COLO829 (cell line): ENCODE data around the gene TMEM107.

ENCODE experiments used
- DNase-seq: peaks from one replicate; pipeline ENCODE4 v3.0.0; 2012; ENCODE audit warnings: low spot score

The TMEM107 gene

DNA sequence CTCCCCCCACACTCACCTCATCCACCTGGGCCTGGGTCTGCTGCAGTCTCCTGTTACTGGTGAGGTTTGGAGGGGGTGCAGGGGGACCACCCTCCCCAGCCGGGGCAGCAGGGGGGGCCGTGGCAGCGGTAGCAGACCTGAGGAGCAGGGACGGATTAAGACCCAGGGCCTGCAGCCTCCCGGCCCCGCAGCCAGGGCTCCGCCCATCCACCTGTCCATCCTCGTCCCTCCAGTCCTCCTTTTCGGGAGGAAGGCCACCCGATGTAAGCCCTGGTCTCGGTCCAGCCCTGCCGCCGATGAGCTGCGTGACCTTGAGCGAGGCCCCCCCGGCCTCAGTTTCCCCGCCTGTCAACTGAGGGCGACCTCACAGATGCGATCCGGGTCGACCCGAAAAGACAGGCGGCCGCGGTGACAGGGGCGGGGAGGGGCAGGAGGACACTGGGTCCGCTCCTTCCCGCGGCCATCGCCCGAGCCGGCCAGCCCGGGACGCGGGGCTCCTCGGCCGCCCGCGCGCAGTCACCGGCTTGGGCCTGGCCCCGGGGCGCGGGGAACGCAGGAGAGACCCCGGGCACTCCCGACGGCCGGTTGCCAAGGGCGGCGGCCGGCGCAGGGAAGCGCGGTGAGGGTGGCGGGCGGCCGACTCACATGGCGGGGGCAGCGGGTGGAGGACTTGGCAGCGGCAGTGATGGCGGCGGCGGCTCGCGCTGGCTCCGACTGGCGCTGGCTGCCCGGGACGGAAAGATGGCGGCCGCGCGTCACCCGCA, 13.8 kb downstream of the TMEM107 start, which contains the start of gene VAMP2:
TSS of gene VAMP2 (minus strand) at position 716 of the 764 bp plus-strand sequence. CDS start at position 647, 69 bp downstream.
- DNase-seq = no peak

- no peak for DNase-seq
Observed at GRCh38 chr17:8161289-8162232, 14.6 kb downstream of the TMEM107 start.

- DNase-seq = no peak
Observed at GRCh38 chr17:8160741-8161221, 15.4 kb downstream of the TMEM107 start.

GRCh38 chr17:8160224-8160577, 16.0 kb downstream of the TMEM107 start:
- no peak for DNase-seq

- DNase-seq = no peak
Observed at GRCh38 chr17:8159459-8160223, 16.5 kb downstream of the TMEM107 start.

- DNase-seq = no peak
Observed at GRCh38 chr17:8159032-8159400, 17.2 kb downstream of the TMEM107 start.

DNA sequence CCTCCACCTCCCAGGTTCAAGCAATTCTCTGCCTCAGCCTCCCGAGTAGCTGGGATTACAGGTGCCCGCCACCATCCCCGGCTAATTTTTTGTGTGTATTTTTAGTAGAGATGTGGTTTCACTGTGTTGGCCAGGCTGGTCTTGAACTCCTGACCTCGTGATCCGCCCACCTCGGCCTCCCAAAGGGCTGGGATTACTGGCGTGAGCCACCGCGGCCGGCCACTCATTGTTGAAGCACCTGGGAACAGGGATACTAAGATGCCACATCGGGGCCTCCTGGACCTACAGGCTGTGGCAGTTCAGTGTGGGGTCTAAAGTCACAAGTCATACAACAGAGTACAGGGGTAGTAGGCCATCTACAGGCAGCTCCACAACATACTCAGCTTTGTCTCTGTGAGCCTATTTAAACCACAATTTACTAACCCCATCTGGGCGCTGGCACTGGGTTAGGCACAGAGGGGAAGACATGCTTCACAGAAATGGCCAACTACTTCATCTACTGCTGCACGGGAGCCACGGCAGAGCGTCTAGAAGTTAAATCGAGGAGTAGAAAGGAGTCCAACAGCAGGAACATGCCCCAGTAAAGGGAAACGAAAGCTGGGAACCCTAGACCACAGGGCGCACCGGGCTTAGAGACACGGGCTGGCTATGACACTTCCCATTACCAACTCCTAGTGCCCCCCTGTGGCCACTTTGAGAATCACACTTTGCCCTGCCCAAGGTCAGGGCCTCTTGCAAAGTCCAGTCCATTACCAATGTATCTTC, 17.7 kb downstream of the TMEM107 start:
- DNase-seq = peak; percentile 84

DNA sequence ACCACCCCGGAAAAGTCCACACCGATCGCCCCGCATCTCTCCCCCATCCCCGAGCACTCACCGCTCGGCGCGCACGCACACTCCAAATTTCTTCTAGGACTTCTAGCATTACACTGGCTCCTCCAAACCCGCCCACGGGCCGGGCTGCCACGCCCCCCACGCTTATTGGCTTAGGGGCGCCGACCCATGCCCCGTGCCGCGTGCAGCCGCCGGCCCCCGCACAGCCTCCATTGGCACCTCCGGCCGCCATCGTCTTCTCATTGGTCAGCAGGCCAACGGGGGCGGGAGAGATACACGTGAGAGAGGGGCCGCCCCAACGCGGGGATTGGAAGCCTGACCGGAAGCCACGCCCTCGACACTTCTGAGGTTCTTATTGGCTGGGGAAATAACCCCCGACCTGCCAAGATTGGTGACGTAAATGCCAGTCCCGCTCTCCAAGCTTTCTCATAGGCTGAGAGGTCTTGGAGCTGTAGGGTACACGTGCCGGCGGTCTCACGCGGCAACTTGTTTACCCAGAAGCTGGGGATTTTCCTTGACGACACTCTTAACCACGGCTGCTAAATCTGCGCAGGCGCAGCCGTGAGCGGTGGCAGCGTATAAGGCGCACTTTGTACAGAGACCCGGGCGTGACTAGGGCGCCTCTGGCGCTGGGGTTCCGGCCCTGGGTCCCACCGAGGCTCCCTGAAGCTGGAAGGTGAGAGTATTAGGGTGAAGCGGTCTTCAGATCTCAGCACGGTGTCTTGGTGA, 19.8 kb downstream of the TMEM107 start:
- peak; percentile 100 for DNase-seq

GRCh38 chr17:8155996-8156245, 20.3 kb downstream of the TMEM107 start:
- DNase-seq = no peak

DNA sequence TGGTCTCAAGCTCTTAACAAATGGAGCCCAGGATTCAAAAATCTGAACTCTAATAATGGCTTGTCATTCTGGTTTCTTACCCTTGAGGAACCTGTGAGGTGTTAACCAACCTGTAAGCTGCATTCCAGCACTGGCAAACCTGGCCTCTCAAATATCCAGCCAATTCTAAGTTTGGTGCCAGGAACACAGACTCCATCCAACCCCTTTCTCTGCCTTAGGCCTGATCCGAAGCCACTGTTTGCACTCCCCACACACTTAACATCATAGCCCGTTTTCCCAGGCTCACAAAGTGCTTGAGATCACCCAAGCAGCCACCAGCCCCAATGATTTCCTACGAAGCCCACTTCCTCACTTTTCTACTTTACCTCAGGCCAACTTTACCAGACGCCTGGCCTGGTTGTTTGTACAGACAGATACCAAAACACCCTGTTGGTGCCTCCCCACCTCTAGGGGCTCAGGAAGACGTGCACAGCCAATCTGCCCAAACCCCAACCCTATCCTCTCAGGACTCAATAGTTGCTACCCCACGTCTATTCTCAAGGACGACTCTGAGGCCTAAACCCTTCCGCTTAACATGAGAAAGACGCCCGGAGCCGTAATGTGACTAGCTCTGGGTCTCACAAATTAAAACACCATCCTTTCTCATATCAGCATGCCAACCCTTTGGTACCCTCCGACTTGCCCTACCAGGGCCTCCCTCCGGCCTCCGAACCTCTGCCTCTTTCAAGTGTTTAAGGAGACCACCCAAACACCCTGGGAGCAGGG, 20.8 kb downstream of the TMEM107 start:
- no peak for DNase-seq

DNA sequence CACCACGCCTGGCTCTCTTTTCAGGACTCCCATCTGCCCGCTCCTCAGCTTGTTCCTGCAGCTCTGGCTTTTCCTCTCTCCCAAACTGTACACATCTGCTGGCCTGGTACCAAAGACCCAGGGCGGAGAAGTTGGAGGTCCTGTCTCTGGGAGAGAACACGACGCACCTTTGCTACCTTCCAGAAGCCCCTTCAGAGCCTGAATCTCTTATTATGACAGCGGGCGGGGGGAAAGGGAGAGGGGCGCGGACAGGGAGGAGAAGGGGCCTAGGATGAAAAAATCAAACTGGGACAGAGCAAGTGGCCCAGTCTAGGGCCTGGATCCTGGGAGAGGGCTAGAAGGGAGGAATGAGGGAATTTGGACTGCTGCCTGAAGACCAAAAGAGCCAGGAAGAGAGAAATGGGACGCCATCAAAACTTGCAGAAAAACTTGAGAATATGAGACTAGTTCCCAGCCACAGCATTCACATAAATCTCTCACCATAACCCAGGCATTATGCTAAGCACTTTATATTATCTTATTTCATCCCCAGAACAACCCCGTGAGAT, 21.5 kb downstream of the TMEM107 start:
- no peak for DNase-seq

GRCh38 chr17:8153957-8154607, 22.1 kb downstream of the TMEM107 start:
- DNase-seq = peak; percentile 92

- no peak for DNase-seq
Observed at GRCh38 chr17:8153525-8153956, 22.6 kb downstream of the TMEM107 start.

DNA sequence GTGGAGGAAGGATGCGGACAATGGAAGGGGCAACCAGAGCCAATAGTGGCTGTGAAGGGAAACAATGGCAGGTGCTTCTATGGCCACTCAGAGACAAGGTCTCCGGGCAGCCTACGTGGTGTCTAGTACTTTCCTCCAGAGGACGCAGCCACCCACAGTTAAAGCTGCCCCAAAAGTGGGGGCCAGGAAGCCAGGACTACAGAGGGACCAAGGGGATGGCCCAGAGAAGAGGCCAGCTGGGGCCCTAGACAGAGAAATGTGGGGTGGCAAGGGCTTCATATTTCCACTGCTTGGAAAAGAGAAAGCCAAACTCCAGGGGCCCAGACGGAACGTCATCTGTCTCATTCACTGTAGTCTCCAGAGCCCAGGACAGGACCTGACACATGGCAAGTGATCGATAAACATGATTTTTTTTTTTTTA, 23.1 kb downstream of the TMEM107 start:
- no peak for DNase-seq

DNA sequence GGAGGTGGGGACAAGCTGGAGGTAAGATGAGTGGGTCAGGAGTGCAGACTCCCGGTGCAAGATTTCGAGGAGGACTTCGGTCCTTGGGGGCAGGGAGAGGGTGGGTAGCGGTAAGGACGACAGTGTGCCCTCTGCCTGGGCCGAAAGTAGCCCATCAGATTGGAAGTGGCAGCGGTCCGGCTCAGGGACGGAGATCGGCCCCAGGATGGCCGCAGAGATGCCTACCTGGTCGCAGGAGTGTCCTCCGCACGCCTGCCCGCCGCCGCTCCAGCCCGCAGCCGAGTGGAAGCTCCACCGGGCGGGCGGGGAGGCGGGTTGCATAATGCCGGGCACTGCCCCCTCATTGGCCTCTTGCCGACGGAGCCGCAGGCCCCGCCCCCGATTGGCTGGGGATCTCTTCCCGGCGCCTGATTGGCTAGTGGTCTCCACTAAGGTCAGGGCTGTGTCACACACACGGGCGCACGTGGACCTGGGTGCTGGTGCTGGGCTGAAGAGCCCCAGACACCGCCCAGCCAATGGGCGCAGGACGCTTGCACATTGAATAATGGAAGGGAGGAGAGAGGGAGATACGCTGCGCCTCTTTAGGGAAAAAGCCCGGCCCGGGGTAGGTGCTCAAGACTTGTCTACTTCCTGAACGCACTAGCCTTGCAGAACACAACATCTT, 23.9 kb downstream of the TMEM107 start, which contains the start of gene PER1:
TSS of gene PER1 (minus strand) at position 293 of the 664 bp plus-strand sequence. CDS start 1,698 bp downstream, outside the sequence.
- peak; percentile 89 for DNase-seq

DNA sequence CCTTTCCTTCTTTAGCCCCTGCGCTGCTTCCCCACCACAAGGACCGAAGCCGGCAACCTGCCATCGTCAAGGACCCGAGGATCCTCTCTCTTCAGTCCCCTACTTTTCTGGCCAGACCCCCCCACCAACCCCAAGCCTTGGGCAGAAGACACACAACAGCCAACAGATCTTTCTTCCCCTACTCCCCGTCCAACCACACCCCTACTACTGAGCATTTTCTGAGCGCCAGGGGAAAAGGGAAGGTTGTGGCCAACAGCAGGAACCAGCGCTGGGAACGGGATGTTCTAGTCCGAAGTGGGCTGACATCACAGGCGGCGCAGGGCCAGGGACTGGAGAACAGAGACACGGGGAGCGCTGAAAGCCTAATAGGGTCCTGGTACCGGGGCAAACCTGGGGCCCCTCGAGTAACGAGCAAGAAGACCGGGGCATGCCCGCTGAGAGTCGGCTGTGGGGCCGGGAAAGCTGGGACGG, 24.5 kb downstream of the TMEM107 start:
- DNase-seq = no peak

DNA sequence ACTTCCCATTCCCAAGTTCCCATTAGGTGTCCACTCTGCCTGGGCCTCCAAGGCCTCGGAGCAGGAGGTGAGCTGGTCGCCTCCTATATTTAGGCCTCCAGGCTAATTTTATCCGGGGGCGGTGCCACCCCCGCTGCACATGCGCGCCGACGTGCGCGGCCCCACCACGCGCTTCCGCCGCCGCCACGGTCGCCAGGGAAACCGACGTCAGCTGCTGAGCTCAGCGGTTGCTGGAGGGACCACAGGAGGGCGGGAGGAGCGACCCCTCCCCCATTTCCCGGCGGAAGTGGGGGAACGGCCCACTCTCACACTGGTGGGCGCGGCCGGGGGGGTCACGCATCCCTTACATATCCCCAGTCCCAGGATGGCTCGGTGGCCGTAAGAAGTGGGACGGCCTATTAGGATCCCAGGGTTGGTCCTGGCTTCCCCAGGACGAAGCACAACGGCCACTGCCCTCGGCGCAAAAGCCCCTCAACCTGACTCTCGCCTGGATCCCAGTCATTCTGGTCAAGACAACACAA, 25.0 kb downstream of the TMEM107 start:
- DNase-seq = peak; percentile 52
